Mononuclear cell (primary cell): ENCODE measurements around the gene C1orf198. TPM values are rescaled to one million over a fixed set of nuclear protein-coding genes. Genes with fewer than 3 reads are reported as not detected.

Experiments
- H3K27me3 ChIP-seq: 2 replicates; pipeline ENCODE4 v1.6.0; 2011; ENCODE audit warnings: low read length, control low read depth; ENCODE audit not compliant: insufficient read depth
- H3K4me1 ChIP-seq: 2 replicates; pipeline ENCODE4 v1.5.1; 2011; ENCODE audit warnings: mild to moderate bottlenecking, low read length, control low read depth; ENCODE audit not compliant: insufficient read depth
- H3K4me3 ChIP-seq: 2 replicates; pipeline ENCODE4 v1.5.1; 2011; ENCODE audit warnings: mild to moderate bottlenecking, low read length, moderate library complexity
- H3K9me3 ChIP-seq: 2 replicates; pipeline ENCODE4 v1.5.1; 2011; ENCODE audit warnings: low read depth, mild to moderate bottlenecking, control low read depth, low read length
- total RNA-seq: library from RNA; depleted of rRNA; stranded (reverse); fragments of >200 nt; gene quantifications from one replicate; pipeline ENCODE4 v1.2.3, GENCODE V29; 2012

Gene C1orf198
- total RNA-seq, 1 donor, result 9.7 TPM

GRCh38 chr1:230823426-230823825 is 44.9 kb downstream of the C1orf198 start:
- H3K9me3 ChIP-seq, result no peaks in the 10 kb centered on the region
- H3K27me3 ChIP-seq, result no peaks in the 10 kb centered on the region
- H3K4me1 ChIP-seq, result no peaks in the 10 kb centered on the region
- no peak overlapping the region for H3K4me3 ChIP-seq

- Histone ChIP-seq H3K4me3 (no peak overlapping the region), H3K4me1 (no peaks in the 10 kb centered on the region), H3K27me3 (no peaks in the 10 kb centered on the region), H3K9me3 (no peaks in the 10 kb centered on the region)
Measured at GRCh38 chr1:230822092-230822581, 46.2 kb downstream of the C1orf198 start.

GRCh38 chr1:230821346-230821745 is 47.0 kb downstream of the C1orf198 start:
- no peaks in the 10 kb centered on the region for H3K9me3 ChIP-seq

GRCh38 chr1:230820568-230820967 is 47.8 kb downstream of the C1orf198 start:
- no peaks in the 10 kb centered on the region for H3K4me1 ChIP-seq
- no peak overlapping the region for H3K4me3 ChIP-seq
- no peaks in the 10 kb centered on the region for H3K27me3 ChIP-seq
- no peaks in the 10 kb centered on the region for H3K9me3 ChIP-seq

More at GRCh38 chr1:230821346-230821745, 47.0 kb downstream of the C1orf198 start:
- no peak overlapping the region for H3K4me3 ChIP-seq
- H3K4me1 ChIP-seq, result no peaks in the 10 kb centered on the region
- no peaks in the 10 kb centered on the region for H3K27me3 ChIP-seq

GRCh38 chr1:230819976-230820375 is 48.3 kb downstream of the C1orf198 start:
- H3K27me3 ChIP-seq, result no peaks in the 10 kb centered on the region
- H3K4me1 ChIP-seq, result no peaks in the 10 kb centered on the region
- H3K9me3 ChIP-seq, result no peaks in the 10 kb centered on the region
- no peak overlapping the region for H3K4me3 ChIP-seq

GRCh38 chr1:230818901-230819300 is 49.4 kb downstream of the C1orf198 start:
- H3K27me3 ChIP-seq, result no peaks in the 10 kb centered on the region
- no peaks in the 10 kb centered on the region for H3K4me1 ChIP-seq
- no peaks in the 10 kb centered on the region for H3K9me3 ChIP-seq
- no peak overlapping the region for H3K4me3 ChIP-seq

GRCh38 chr1:230818367-230818766 is 50.0 kb downstream of the C1orf198 start:
- Histone ChIP-seq H3K27me3 (peaks cover 3% of the 10 kb centered on the region), H3K4me3 (no peak overlapping the region), H3K9me3 (peaks cover 4% of the 10 kb centered on the region), H3K4me1 (no peaks in the 10 kb centered on the region)

- Histone ChIP-seq H3K4me3 (no peak overlapping the region), H3K27me3 (peaks cover 3% of the 10 kb centered on the region), H3K4me1 (no peaks in the 10 kb centered on the region)
Measured at GRCh38 chr1:230816018-230816417, 52.3 kb downstream of the C1orf198 start.

GRCh38 chr1:230814949-230815692 is 53.2 kb downstream of the C1orf198 start:
- no peak overlapping the region for H3K4me3 ChIP-seq
- peaks cover 17% of the 10 kb centered on the region for H3K9me3 ChIP-seq
- H3K4me1 ChIP-seq, result no peaks in the 10 kb centered on the region
- peaks cover 3% of the 10 kb centered on the region for H3K27me3 ChIP-seq

More at GRCh38 chr1:230816018-230816417, 52.3 kb downstream of the C1orf198 start:
- H3K9me3 ChIP-seq, result peaks cover 17% of the 10 kb centered on the region

GRCh38 chr1:230812568-230812967 is 55.8 kb downstream of the C1orf198 start:
- Histone ChIP-seq H3K4me1 (no peaks in the 10 kb centered on the region), H3K27me3 (peaks cover 3% of the 10 kb centered on the region), H3K9me3 (peaks cover 17% of the 10 kb centered on the region), H3K4me3 (no peak overlapping the region)

- Histone ChIP-seq H3K4me1 (no peaks in the 10 kb centered on the region), H3K4me3 (no peak overlapping the region), H3K9me3 (peaks cover 17% of the 10 kb centered on the region), H3K27me3 (peaks cover 3% of the 10 kb centered on the region)
Measured at GRCh38 chr1:230809256-230809990, 58.9 kb downstream of the C1orf198 start.

GRCh38 chr1:230808281-230808872 is 59.9 kb downstream of the C1orf198 start:
- H3K27me3 ChIP-seq, result no peaks in the 10 kb centered on the region
- peaks cover 14% of the 10 kb centered on the region for H3K9me3 ChIP-seq
- no peak overlapping the region for H3K4me3 ChIP-seq
- H3K4me1 ChIP-seq, result no peaks in the 10 kb centered on the region

- Histone ChIP-seq H3K9me3 (peaks cover 7% of the 10 kb centered on the region), H3K4me3 (no peak overlapping the region), H3K27me3 (no peaks in the 10 kb centered on the region), H3K4me1 (no peaks in the 10 kb centered on the region)
Measured at GRCh38 chr1:230807561-230808280, 60.6 kb downstream of the C1orf198 start.

GRCh38 chr1:230807029-230807428 is 61.3 kb downstream of the C1orf198 start:
- H3K4me3 ChIP-seq, result no peak overlapping the region

GRCh38 chr1:230806552-230806951 is 61.8 kb downstream of the C1orf198 start:
- H3K4me1 ChIP-seq, result no peaks in the 10 kb centered on the region
- no peaks in the 10 kb centered on the region for H3K9me3 ChIP-seq
- H3K27me3 ChIP-seq, result no peaks in the 10 kb centered on the region
- no peak overlapping the region for H3K4me3 ChIP-seq

More at GRCh38 chr1:230807029-230807428, 61.3 kb downstream of the C1orf198 start:
- Histone ChIP-seq H3K27me3 (no peaks in the 10 kb centered on the region), H3K4me1 (no peaks in the 10 kb centered on the region), H3K9me3 (peaks cover under 1% of the 10 kb centered on the region)
